ENCODE results near the gene UQCR10. TPM values are rescaled to one million over a fixed set of nuclear protein-coding genes. Genes with fewer than 3 reads are reported as not detected.

UQCR10 gene
- total and polyA plus RNA-seq, 2 of the 4 experiments (the other 2 are of a cell fraction) = 103 to 260 TPM

DNA sequence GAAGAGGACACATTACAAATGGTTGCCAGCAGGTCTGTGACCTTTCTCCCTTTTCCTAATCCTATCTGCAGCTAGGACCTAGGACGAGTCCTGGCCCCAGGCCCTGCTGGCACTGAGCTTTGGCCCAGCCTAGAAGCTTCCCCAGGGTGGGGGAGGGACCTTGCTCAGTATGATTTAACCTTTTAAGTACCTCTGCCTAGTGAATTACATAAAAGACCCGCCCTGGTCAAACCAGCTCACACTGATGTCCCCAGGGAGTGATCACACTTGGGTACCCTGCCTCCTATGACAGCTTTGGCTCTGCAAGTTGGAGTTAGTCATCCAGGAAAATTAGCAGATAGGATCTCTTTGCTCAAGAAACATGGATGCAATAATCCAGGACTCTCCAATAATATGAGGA is 49.0 kb downstream of the UQCR10 start:
- H2AK5ac ChIP-seq (ENCODE audit: low read depth, low read length) = no peak overlapping the region
- CTCF ChIA-PET = no interaction called here
- H3K4me3 ChIP-seq (ENCODE audit: insufficient read depth, low read depth, low read length) = no peak overlapping the region
- TF ChIP-seq POLR2A (IDR thresholded peaks at IDR 0.05; ENCODE audit: low read depth, low read length) = no peak
- TF ChIP-seq RFX5 (IDR thresholded peaks at IDR 0.05; ENCODE audit: low read depth, low read length) = no peak
- TF ChIP-seq RAD21 (IDR thresholded peaks at IDR 0.05; ENCODE audit: low read length) = no peak
- TF ChIP-seq MAZ (IDR thresholded peaks at IDR 0.05; ENCODE audit: borderline replicate concordance, low read depth, low read length) = no peak
- no peak for TF ChIP-seq MXI1 (IDR thresholded peaks at IDR 0.05; ENCODE audit: borderline replicate concordance, low read depth, low read length)
- TF ChIP-seq CHD1 (IDR thresholded peaks at IDR 0.05; ENCODE audit: low read depth, low read length) = no peak
- no peak for TF ChIP-seq RCOR1 (IDR thresholded peaks at IDR 0.05; ENCODE audit: insufficient replicate concordance, low read length)
- TF ChIP-seq, protein P1, sequence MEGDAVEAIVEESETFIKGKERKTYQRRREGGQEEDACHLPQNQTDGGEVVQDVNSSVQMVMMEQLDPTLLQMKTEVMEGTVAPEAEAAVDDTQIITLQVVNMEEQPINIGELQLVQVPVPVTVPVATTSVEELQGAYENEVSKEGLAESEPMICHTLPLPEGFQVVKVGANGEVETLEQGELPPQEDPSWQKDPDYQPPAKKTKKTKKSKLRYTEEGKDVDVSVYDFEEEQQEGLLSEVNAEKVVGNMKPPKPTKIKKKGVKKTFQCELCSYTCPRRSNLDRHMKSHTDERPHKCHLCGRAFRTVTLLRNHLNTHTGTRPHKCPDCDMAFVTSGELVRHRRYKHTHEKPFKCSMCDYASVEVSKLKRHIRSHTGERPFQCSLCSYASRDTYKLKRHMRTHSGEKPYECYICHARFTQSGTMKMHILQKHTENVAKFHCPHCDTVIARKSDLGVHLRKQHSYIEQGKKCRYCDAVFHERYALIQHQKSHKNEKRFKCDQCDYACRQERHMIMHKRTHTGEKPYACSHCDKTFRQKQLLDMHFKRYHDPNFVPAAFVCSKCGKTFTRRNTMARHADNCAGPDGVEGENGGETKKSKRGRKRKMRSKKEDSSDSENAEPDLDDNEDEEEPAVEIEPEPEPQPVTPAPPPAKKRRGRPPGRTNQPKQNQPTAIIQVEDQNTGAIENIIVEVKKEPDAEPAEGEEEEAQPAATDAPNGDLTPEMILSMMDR (conservative IDR thresholded peaks at IDR 0.05; ENCODE audit: low read depth, low read length) = no peak
- TF ChIP-seq SMC3 (IDR thresholded peaks at IDR 0.05; ENCODE audit: low read depth, low read length) = no peak
- no peak for TF ChIP-seq FOS (IDR thresholded peaks at IDR 0.05; ENCODE audit: low read depth, low read length)
- TF ChIP-seq CEBPB (IDR thresholded peaks at IDR 0.05; ENCODE audit: low read depth, low read length) = no peak
- no peak for TF ChIP-seq BHLHE40 (IDR thresholded peaks at IDR 0.05; ENCODE audit: low read depth, low read length)
- no peak for TF ChIP-seq MAFK (IDR thresholded peaks at IDR 0.05; ENCODE audit: low read depth, low read length)
- TF ChIP-seq, protein P2, sequence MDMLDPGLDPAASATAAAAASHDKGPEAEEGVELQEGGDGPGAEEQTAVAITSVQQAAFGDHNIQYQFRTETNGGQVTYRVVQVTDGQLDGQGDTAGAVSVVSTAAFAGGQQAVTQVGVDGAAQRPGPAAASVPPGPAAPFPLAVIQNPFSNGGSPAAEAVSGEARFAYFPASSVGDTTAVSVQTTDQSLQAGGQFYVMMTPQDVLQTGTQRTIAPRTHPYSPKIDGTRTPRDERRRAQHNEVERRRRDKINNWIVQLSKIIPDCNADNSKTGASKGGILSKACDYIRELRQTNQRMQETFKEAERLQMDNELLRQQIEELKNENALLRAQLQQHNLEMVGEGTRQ (IDR thresholded peaks at IDR 0.05; ENCODE audit: low read depth, low read length) = no peak
- TF ChIP-seq, protein P3, sequence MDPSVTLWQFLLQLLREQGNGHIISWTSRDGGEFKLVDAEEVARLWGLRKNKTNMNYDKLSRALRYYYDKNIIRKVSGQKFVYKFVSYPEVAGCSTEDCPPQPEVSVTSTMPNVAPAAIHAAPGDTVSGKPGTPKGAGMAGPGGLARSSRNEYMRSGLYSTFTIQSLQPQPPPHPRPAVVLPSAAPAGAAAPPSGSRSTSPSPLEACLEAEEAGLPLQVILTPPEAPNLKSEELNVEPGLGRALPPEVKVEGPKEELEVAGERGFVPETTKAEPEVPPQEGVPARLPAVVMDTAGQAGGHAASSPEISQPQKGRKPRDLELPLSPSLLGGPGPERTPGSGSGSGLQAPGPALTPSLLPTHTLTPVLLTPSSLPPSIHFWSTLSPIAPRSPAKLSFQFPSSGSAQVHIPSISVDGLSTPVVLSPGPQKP (IDR thresholded peaks at IDR 0.05; ENCODE audit: borderline replicate concordance, low read depth, low read length) = no peak
- no peak overlapping the region for H3K23ac ChIP-seq (ENCODE audit: low read depth, low read length)
- H3K9me3 ChIP-seq (ENCODE audit: control insufficient read depth, insufficient read depth, low read length) = no peaks in the 10 kb centered on the region
- no peak overlapping the region for H4K8ac ChIP-seq (ENCODE audit: low read depth in 2 of 2, low read length in 2 of 2)
- H2BK20ac ChIP-seq (ENCODE audit: low read depth, low read length) = no peak overlapping the region
- ATAC-seq (ENCODE audit: low read depth) (no peak), DNase-seq (no peak)
- H2BK120ac ChIP-seq (ENCODE audit: low read depth, low read length) = no peak overlapping the region
- H3K79me1 ChIP-seq (ENCODE audit: low read depth in 1 of 2, low read length in 2 of 2) = no peaks in the 10 kb centered on the region
- no peaks in the 10 kb centered on the region for H3K27me3 ChIP-seq (ENCODE audit: control insufficient read depth, insufficient read depth, low read length)
- no peak overlapping the region for H3K18ac ChIP-seq (ENCODE audit: low read depth, low read length)
- H3K36me3 ChIP-seq (ENCODE audit: control insufficient read depth, insufficient read depth, low read length) = peaks cover 49% of the 10 kb centered on the region
- H2AFZ ChIP-seq (replicated peaks; ENCODE audit: low read length, poor library complexity) = no peak overlapping the region
- no peak overlapping the region for H3K4me2 ChIP-seq (ENCODE audit: low read depth, low read length)
- in situ Hi-C loops (cut with MboI; ENCODE audit: low sequenced_read_pairs) (no loop called here), dilution Hi-C loops (cut with HindIII; ENCODE audit: low sequenced_read_pairs, unreplicated experiment) (no loop called here), intact Hi-C loops (cut with micrococcal nuclease) (no loop called here)
- no peaks in the 10 kb centered on the region for H3K9me1 ChIP-seq (ENCODE audit: insufficient read depth, low read length)
- no peak overlapping the region for H3K56ac ChIP-seq (ENCODE audit: extremely low read depth, insufficient read depth, low read length)
- H4K20me1 ChIP-seq (ENCODE audit: insufficient read depth, low read length) = peaks cover 3% of the 10 kb centered on the region; the same call in 1 of the 2 replicates
- no peak overlapping the region for H3K27ac ChIP-seq (ENCODE audit: insufficient read depth, low read length)
- H4K91ac ChIP-seq (ENCODE audit: insufficient read depth, low read depth, low read length) = no peak overlapping the region
- no peak overlapping the region for H2BK5ac ChIP-seq (ENCODE audit: low read depth, low read length, poor library complexity, severe bottlenecking)
- H3K4me1 ChIP-seq (ENCODE audit: control insufficient read depth, insufficient read depth, low read length) = peaks cover 1% of the 10 kb centered on the region; the same call in 1 of the 2 replicates
- H2AK9ac ChIP-seq (replicated peaks; ENCODE audit: low read depth, low read length, poor library complexity) = no peak overlapping the region
- no peak overlapping the region for H3K14ac ChIP-seq (replicated peaks; ENCODE audit: low read depth, low read length)
- H4K5ac ChIP-seq (ENCODE audit: low read depth, low read length) = no peak overlapping the region
- no peak overlapping the region for H3K4ac ChIP-seq (ENCODE audit: low read depth, low read length)
- BruUV-seq (replicated peaks) = no TSS peak
- WGBS, 2 experiments (ENCODE audit: extremely low coverage in 2 of 2, insufficient read length in 1 of 2) = no CpG with 5 or more reads among the region's 2 CpGs
- POLR2A ChIA-PET (ENCODE audit: unreplicated experiment) = interaction anchor here (0.7 kb wide), 1 partner anchor 252 kb away, joined by 5 read pairs; no protein-coding TSS in a partner anchor
- H3K9ac ChIP-seq (ENCODE audit: low read depth, low read length) = no peak overlapping the region
- H2BK15ac ChIP-seq (ENCODE audit: low read depth, low read length) = no peak overlapping the region
